Stimulated activated naive CD8-positive, alpha-beta T cell treated with anti-CD3 and anti-CD28 coated beads, Interleukin-15, Interleukin-2, amounts not matched to agents 100 ng/mL and 50 ng/mL, for 24 hours (primary cell): ENCODE measurements around the gene UQCC3.
A peak's percentile ranks its signal among the peaks of the same experiment; 100 is the strongest.
"Not testable (repeated sequence)": the region's sequence is repeated elsewhere in the genome, so short reads cannot be mapped to it uniquely, and the experiment has no call there.

ENCODE experiments used
- H3K27ac Mint-ChIP-seq: one replicate; pipeline ENCODE4 v1.8.0; 2021; ENCODE audit warnings: mild to moderate bottlenecking, mixed read lengths
- H3K27me3 Mint-ChIP-seq: one replicate; pipeline ENCODE4 v1.8.0; 2021; ENCODE audit warnings: mixed read lengths
- H3K36me3 Mint-ChIP-seq: one replicate; pipeline ENCODE4 v1.8.0; 2021; ENCODE audit warnings: low read depth, mixed read lengths
- H3K4me1 Mint-ChIP-seq: one replicate; pipeline ENCODE4 v1.8.0; 2021; ENCODE audit warnings: low read depth, mixed read lengths
- H3K4me3 Mint-ChIP-seq: one replicate; pipeline ENCODE4 v1.8.0; 2021; ENCODE audit warnings: mild to moderate bottlenecking, mixed read lengths
- H3K9me3 Mint-ChIP-seq: one replicate; pipeline ENCODE4 v1.8.0; 2021; ENCODE audit warnings: mixed read lengths

UQCC3 gene

DNA sequence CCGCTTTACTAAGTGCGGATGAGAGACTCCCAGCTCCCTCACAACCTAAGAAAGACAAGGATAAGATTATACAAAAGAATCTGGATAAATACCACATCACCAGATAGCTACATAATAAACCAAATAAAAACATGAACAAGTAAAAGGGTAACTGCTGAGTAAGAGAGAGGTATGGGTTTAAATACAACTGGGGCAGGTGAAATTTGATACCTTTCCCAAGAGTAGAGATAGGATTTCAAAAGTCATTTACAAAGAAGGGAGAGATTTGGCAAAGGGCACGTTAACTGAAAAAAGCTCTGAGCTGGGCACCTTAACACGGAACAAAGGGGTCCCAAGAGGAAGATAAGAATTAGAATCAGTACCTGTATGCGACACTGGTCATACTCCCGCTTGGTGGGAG is 5.7 kb downstream of the UQCC3 start:
- H3K4me1 Mint-ChIP-seq, result peaks cover 50% of the 10 kb centered on the region
- H3K4me3 Mint-ChIP-seq, result peak overlapping the region; percentile 88
- no peaks in the 10 kb centered on the region for H3K9me3 Mint-ChIP-seq
- peak overlapping the region; percentile 67 for H3K27ac Mint-ChIP-seq
- peaks cover 26% of the 10 kb centered on the region for H3K36me3 Mint-ChIP-seq
- H3K27me3 Mint-ChIP-seq, result no peaks in the 10 kb centered on the region

DNA sequence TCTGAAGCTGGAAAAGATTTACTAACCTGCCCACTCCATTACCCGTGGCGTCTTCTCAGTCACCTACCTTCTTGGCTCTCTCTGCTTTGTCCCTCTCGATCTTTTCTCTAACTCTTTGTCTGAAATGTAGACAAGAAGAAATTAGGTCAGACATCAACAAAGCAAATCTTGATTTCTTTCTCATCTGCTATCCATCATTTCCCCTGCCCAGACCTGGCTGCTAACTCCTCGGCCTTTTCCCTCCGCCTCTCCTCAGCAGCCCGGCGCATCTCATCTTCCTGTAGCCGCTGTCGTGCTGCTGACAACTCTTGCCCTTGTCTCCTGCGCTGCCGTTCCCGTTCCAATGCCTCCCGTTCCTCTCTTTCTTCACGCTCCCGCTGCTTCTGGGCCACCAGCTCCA is 6.2 kb downstream of the UQCC3 start:
- Mint-ChIP-seq H3K36me3 (peaks cover 25% of the 10 kb centered on the region), H3K27me3 (no peaks in the 10 kb centered on the region), H3K4me1 (peaks cover 45% of the 10 kb centered on the region), H3K4me3 (peak overlapping the region; percentile 88), H3K27ac (peak overlapping the region; percentile 92), H3K9me3 (no peaks in the 10 kb centered on the region)

DNA sequence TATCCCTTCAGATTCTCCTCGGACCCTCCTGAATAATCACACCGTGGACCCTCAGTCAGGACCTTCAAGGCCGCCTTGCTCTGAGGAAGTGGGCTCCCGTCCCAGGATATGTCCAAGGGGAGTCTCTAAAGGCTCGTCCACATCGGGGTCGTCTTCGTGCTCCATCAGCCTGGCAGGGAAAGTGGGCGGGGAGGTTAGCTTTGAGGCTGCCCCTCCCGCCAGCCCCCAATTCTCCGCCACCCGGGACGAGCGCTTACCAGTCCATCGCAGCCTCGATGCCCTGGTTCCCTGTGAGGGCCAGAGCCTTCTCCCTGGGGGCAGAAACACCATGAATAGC is 6.9 kb downstream of the UQCC3 start:
- Mint-ChIP-seq H3K9me3 (no peaks in the 10 kb centered on the region), H3K4me1 (peaks cover 38% of the 10 kb centered on the region), H3K27ac (peak overlapping the region; percentile 92), H3K27me3 (no peaks in the 10 kb centered on the region), H3K36me3 (peaks cover 25% of the 10 kb centered on the region), H3K4me3 (peak overlapping the region; percentile 88)

DNA sequence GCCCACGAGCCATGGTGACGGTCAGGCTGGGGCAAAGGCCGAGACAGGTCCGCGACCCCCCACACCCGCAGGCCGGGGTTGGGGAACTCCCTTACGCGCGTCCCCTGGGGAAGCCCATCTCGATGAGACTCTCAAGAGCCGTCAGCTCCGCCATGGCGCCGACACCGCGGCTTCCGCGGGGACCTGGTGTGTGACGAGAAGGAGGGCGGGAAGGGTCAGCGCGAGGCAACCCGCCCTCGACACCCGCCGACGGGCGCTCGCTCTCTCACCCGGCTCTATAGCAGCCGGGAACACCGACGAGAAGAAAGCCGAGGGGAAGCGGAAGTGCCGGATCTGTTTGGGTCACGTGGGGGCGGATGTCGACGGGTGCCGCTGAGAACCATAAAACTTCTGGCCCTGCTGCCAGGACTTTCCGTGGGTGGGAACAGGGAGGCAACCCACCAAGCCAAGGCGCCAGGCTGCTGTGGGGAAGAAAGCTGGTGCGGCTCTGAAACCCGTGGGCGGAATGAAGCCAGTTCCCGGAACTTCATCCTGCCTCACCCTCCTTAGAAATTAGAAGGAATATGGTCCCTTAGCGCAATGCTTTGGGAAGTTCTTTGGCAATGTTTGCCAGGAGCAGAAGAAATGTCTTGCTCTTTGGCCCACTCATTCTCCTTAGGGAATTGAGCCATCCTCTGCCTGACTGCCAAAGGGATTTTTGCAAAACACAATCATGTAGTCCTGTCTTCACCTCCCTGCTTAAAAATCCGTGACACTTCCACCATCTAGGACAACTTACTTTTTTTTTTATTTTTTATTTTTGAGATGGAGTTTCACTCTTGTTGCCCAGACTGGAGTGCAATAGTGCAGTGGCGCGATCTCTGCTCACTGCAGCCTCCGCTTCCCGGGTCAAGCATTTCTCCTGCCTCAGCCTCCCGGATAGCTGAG is 7.6 kb downstream of the UQCC3 start, which contains the start of gene UBXN1:
Gene UBXN1 (minus strand): TSS at position 304 of the 927 bp plus-strand sequence. CDS start 150 bp downstream, at position 154.
- H3K9me3 Mint-ChIP-seq, result no peaks in the 10 kb centered on the region
- peak within 1 kb of the TSS; percentile 88 for H3K4me3 Mint-ChIP-seq
- H3K27me3 Mint-ChIP-seq, result no peaks in the 10 kb centered on the region

DNA sequence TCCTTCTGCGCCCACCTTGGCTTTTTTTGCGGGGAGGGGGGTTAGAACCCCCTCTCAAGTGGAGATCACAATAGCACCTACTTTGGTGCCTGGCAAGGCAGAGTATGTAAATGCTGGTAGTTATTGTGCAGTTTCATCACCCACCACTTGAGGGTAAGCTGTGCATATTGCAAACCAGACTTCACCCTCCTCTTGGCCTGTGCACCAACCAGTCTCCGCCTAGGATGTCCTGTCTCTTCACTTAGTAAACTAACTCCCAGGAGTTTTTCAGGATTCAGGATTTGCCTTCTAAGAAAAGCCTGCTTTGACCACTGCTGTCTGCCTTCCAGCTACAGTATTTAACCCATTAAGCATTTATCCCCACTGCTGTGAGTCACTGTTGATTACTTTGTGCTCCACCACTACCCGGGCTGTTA is 9.4 kb downstream of the UQCC3 start:
- peak overlapping the region; percentile 51 for H3K27ac Mint-ChIP-seq
- H3K9me3 Mint-ChIP-seq, result no peaks in the 10 kb centered on the region
- no peak overlapping the region for H3K4me3 Mint-ChIP-seq
- H3K36me3 Mint-ChIP-seq, result peaks cover 17% of the 10 kb centered on the region
- H3K27me3 Mint-ChIP-seq, result no peaks in the 10 kb centered on the region
- H3K4me1 Mint-ChIP-seq, result peaks cover 29% of the 10 kb centered on the region

More for the DNA sequence above, 7.6 kb downstream of the UQCC3 start, which contains the start of gene UBXN1:
- Mint-ChIP-seq H3K4me1 (peaks cover 33% of the 10 kb centered on the region), H3K36me3 (peaks cover 25% of the 10 kb centered on the region), H3K27ac (peak within 1 kb of the TSS; percentile 92)

DNA sequence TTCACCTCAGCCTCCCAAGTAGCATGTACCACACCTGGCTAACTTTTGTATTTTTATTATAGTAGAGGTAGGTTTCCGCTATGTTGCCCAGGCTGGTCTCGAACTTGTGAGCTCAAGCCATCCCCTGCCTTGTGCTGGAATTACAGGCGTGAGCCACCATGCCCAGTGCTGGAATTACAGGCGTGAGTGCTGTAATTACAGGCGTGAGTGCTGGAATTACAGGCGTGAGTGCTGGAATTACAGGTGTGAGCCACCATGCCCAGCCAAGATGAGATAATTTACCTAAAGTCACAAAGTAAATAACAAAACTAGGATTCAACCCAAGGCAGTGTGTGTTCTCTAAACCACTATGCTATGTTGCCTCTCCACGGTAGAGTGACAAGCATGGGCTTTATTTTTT is 11.0 kb downstream of the UQCC3 start:
- peaks cover 22% of the 10 kb centered on the region for H3K4me1 Mint-ChIP-seq
- H3K4me3 Mint-ChIP-seq, result no peak overlapping the region
- H3K27me3 Mint-ChIP-seq, result peaks cover 5% of the 10 kb centered on the region
- no peak overlapping the region for H3K27ac Mint-ChIP-seq
- no peaks in the 10 kb centered on the region for H3K9me3 Mint-ChIP-seq
- peaks cover 6% of the 10 kb centered on the region for H3K36me3 Mint-ChIP-seq

DNA sequence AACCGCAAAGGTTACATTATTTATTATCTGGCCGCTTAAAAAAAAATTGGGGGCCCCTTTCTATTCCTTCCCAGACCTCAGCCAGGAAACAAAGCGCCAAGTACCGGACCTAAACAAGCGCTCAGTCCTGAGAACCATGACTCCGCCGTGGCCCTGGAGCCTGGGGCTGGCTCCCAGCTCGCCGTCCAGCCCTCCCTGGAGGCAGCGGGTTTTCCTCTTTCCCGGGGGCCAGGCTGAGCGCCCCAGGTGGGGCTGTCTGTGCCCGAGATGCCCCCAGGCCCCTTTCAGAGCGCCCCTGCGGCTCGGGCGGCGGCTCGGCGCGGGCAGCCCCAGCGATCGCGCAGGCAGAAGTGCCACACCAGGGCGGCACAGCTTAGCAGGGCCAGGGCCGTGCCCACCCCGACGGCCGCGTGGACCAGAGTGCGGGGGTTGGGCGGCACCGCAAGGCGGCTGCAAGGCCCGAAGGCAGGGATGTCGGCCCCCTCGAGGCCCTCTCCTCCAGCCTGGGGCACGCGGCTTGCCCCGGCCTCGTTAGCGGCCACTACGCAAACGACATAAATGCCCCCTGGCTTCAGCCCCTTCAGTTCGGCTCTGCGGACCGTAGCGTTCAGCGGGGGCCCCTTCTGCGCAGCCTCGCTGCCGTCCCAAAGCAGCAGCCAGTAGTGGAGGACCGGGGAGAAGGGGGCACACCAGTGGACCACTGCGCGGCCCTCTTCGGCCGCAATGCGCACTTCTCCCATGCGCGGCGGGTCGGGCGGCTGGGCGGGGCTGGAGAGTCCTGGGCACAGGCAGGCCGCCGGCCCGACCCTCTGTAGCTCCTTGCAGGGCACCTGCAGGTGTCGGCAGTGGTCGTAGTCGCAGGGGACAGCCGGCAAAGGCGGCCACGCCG is 16.3 kb downstream of the UQCC3 start:
- no peaks in the 10 kb centered on the region for H3K9me3 Mint-ChIP-seq
- peaks cover 20% of the 10 kb centered on the region for H3K36me3 Mint-ChIP-seq
- H3K27ac Mint-ChIP-seq, result no peak overlapping the region
- peaks cover 9% of the 10 kb centered on the region for H3K27me3 Mint-ChIP-seq
- H3K4me3 Mint-ChIP-seq, result no peak overlapping the region
- H3K4me1 Mint-ChIP-seq, result no peaks in the 10 kb centered on the region

DNA sequence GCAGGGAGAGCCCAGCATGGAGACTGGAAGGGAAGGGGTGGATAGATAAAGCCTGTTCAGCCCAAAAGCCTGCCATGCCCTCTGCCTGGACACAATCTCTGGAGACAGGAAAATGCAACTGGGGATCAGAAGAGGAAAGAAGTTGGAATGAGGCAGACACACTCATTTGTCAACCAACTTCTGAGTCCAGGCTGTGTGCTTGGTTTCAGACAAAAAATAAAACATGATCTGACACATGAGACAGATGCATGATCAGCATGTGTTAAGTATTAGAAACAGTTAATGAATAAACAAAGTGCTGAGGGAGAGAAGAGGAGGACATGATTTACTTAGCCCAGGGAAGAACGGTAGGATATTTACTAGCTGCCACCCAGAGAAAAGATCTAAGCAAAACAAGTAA is 17.0 kb downstream of the UQCC3 start:
- Mint-ChIP-seq H3K27me3 (peaks cover 9% of the 10 kb centered on the region), H3K4me3 (no peak overlapping the region), H3K9me3 (no peaks in the 10 kb centered on the region), H3K4me1 (no peaks in the 10 kb centered on the region), H3K27ac (no peak overlapping the region), H3K36me3 (peaks cover 23% of the 10 kb centered on the region)

DNA sequence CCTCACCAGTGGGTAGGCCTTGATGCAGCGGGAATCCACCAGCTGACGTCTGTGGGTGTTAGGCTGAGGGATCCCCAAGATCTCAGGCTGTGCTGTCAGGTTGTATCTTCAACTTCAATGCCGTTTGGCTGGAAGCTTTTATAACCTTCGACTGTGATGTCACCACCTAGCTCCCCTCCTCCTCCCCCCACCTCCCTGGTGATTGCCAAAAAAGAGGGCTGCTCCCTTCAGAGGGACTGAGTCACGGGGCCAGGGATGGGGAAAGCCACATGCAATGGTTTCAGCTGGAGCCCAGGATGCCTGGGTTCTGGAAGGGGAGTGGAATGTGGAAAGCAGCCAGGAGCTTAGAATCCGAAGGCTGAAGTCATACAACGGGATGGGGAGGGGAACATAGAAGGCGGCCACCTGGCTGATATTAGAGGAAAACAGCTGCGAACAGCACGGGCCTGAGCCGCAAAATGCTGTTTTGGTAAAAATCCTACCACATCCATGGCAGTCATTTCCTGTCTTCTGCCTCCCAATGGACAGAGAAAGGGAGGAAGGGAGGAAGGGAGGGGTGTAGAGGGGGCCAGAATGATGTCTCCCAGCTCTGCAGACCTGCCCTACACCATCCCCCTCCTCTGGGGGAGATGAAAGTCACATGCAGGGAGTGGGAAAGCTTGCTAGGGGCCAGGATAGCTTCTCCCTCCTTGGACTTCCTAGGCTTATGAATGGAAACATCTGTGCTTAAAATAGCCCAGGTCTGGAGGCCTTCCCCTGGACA is 18.1 kb downstream of the UQCC3 start, which contains the start of gene LRRN4CL:
Gene LRRN4CL (minus strand): TSS at position 110 of the 763 bp plus-strand sequence. CDS start 1,022 bp downstream, outside the sequence.
- Mint-ChIP-seq H3K4me3 (no peak within 1 kb of the TSS), H3K27ac (no peak within 1 kb of the TSS)

DNA sequence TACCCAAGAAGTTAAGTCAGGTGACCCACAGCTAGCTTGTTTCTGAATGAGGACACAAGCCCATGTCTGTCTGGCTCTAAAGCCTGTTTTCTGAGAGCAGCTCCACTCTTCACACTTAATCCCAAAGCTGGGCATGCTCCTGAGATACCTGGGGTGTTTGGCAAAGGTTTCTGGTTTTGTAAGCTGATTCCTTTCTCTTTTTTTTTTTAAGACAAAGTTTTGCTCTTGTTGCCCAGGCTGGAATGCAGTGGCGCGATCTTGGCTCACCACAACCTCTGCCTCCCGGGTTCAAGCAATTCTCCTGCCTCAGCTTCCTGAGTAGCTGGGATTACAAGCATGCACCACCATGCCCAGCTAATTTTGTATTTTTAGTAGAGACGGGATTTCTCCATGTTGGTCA is 22.2 kb downstream of the UQCC3 start:
- H3K27ac Mint-ChIP-seq, H3K9me3 Mint-ChIP-seq, H3K4me1 Mint-ChIP-seq, H3K27me3 Mint-ChIP-seq, H3K4me3 Mint-ChIP-seq: not testable (repeated sequence)
- peaks cover 24% of the 10 kb centered on the region for H3K36me3 Mint-ChIP-seq

More for the DNA sequence above, 18.1 kb downstream of the UQCC3 start, which contains the start of gene LRRN4CL:
- peaks cover 9% of the 10 kb centered on the region for H3K27me3 Mint-ChIP-seq
- peaks cover 23% of the 10 kb centered on the region for H3K36me3 Mint-ChIP-seq
- H3K9me3 Mint-ChIP-seq, result no peaks in the 10 kb centered on the region
- peaks cover 2% of the 10 kb centered on the region for H3K4me1 Mint-ChIP-seq

DNA sequence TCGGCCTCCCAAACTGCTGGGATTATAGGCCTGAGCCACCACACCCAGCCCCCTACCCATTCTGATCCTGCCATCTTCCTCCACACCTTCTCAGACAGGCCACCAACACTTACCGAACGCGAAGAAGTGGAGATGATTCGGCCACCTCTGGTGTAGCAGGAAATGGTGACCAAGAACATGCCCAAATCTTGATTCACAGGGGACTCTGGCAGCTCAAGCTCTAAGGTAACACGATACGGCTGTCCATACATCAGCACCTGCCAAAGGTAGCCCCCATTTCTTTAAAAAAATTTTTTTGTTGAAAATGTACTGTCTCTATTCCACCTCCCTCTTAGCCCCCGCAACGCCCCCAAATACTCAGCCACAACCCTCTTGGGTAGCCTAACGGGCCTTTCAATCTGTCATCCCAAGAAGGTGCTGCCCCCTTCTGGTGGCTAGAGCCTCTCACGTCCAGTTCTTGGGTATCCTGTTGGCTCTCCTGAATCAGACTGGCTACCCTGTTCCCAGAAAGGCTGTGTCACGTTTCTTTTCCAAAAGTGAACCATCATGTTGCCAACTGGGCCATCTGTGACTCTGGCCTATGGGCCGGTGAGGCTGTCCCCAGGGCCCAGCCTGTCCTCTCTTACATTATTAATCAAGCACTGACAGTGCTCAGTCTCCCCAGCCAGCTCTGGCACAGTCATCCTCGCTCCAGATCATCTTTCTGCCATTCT is 23.1 kb downstream of the UQCC3 start:
- Mint-ChIP-seq H3K36me3 (peaks cover 23% of the 10 kb centered on the region), H3K4me3 (no peak overlapping the region), H3K27ac (no peak overlapping the region), H3K4me1 (peaks cover 7% of the 10 kb centered on the region), H3K9me3 (no peaks in the 10 kb centered on the region), H3K27me3 (no peaks in the 10 kb centered on the region)

DNA sequence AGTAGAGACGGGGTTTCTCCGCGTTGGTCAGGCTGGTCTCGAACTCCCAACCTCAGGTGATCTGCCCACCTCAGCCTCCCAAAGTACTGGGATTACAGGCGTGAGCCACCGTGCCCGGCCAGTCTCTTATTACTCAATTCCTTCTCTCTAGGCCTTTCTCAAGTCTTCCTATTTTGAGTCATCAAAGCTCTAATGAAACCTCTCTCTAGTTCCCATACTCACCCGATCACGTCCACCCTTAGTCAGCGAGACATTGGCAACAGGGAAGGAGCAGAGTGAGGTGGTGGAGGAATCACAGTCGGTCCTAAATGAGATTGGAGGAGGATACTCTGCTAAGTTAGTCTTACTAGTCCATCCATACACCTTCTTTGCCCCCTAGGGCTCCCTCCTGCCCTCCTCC is 30.8 kb downstream of the UQCC3 start:
- H3K4me1 Mint-ChIP-seq, result peaks cover 20% of the 10 kb centered on the region
- H3K27ac Mint-ChIP-seq, result no peak overlapping the region
- no peaks in the 10 kb centered on the region for H3K9me3 Mint-ChIP-seq
- H3K4me3 Mint-ChIP-seq, result no peak overlapping the region
- H3K36me3 Mint-ChIP-seq, result peaks cover 31% of the 10 kb centered on the region
- H3K27me3 Mint-ChIP-seq, result no peaks in the 10 kb centered on the region

DNA sequence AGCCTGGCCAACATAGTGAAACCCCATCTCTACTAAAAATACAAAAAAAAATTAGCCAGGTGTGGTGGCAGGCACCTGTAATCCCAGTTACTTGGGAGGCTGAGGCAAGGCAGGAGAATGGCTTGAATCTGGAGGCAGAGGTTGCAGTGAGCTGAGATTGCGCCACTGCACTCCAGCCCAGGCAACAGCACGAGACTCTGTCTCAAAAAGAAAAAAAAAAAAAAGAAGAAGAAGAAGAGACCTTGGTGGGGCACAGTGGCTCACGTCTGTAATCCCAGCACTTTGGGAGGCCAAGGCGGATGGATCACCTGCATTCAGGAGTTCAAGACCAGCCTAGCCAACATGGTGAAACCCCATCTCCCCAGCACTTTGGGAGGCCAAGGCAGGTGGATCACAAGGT is 32.4 kb downstream of the UQCC3 start:
- H3K27me3 Mint-ChIP-seq, H3K4me3 Mint-ChIP-seq, H3K9me3 Mint-ChIP-seq, H3K27ac Mint-ChIP-seq: not testable (repeated sequence)
- peaks cover 36% of the 10 kb centered on the region for H3K4me1 Mint-ChIP-seq
- peaks cover 37% of the 10 kb centered on the region for H3K36me3 Mint-ChIP-seq

DNA sequence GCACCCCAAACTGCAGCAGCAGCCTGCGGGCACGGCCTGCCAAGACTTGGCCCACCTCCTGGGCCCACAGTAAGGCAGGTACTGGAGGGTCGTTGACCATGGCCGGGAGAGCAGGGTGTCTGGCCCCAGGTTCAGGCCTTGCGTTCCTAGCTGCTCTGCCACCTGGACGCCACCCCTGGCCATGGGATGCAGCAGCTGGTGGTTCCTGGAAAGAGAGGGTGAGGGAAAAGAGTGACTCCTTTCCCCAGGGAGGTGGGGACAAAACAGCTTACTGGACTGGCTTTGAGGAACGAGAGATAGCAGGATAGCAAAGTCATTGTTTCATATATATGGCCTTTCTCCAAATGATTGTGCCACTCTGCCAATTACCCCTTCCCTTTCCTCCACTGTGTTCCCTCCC is 33.9 kb downstream of the UQCC3 start:
- Mint-ChIP-seq H3K9me3 (no peaks in the 10 kb centered on the region), H3K4me3 (peak overlapping the region; percentile 89), H3K36me3 (peaks cover 43% of the 10 kb centered on the region), H3K27me3 (no peaks in the 10 kb centered on the region), H3K4me1 (peaks cover 49% of the 10 kb centered on the region), H3K27ac (peak overlapping the region; percentile 81)
